HFF-Myc (cell line): Measurements from ENCODE around the gene SH2D2A.
A peak's percentile ranks its signal among the peaks of the same experiment; 100 is the strongest.

ENCODE experiments used
- DNase-seq: peaks from one replicate; pipeline ENCODE4 v3.0.0-alpha.2; 2011; ENCODE audit warnings: low read depth; ENCODE audit errors: extremely low read depth
- H3K4me3 ChIP-seq: replicated peaks from 2 replicates; pipeline ENCODE4 v1.5.1; 2011; ENCODE audit warnings: low read depth, mild to moderate bottlenecking, control low read depth, low read length
- TF ChIP-seq, protein P1 (sequence below): IDR thresholded peaks from 2 replicates; pipeline ENCODE4 v1.5.1; 2012; ENCODE audit warnings: mild to moderate bottlenecking, low read depth, low read length, control low read depth; ENCODE audit errors: missing control alignments

The SH2D2A gene

GRCh38 chr1:156815961-156816422 lies 656 bp downstream of the SH2D2A start:
- H3K4me3 ChIP-seq, result no peak overlapping the region
- TF ChIP-seq, protein P1, sequence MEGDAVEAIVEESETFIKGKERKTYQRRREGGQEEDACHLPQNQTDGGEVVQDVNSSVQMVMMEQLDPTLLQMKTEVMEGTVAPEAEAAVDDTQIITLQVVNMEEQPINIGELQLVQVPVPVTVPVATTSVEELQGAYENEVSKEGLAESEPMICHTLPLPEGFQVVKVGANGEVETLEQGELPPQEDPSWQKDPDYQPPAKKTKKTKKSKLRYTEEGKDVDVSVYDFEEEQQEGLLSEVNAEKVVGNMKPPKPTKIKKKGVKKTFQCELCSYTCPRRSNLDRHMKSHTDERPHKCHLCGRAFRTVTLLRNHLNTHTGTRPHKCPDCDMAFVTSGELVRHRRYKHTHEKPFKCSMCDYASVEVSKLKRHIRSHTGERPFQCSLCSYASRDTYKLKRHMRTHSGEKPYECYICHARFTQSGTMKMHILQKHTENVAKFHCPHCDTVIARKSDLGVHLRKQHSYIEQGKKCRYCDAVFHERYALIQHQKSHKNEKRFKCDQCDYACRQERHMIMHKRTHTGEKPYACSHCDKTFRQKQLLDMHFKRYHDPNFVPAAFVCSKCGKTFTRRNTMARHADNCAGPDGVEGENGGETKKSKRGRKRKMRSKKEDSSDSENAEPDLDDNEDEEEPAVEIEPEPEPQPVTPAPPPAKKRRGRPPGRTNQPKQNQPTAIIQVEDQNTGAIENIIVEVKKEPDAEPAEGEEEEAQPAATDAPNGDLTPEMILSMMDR, result no peak
- DNase-seq, result no peak

GRCh38 chr1:156815307-156815826 lies 1.3 kb downstream of the SH2D2A start:
- TF ChIP-seq, protein P1, result no peak
- peak; percentile 52 for DNase-seq
- H3K4me3 ChIP-seq, result no peak overlapping the region

GRCh38 chr1:156814571-156815260 lies 1.9 kb downstream of the SH2D2A start:
- TF ChIP-seq, protein P1, result no peak
- no peak overlapping the region for H3K4me3 ChIP-seq
- no peak for DNase-seq

GRCh38 chr1:156813750-156814570 lies 2.7 kb downstream of the SH2D2A start:
- no peak for DNase-seq
- TF ChIP-seq, protein P1, result peak; percentile 54
- H3K4me3 ChIP-seq, result peak overlapping the region; percentile 31

GRCh38 chr1:156813298-156813697 lies 3.4 kb downstream of the SH2D2A start:
- DNase-seq, result no peak
- TF ChIP-seq, protein P1, result no peak
- H3K4me3 ChIP-seq, result peak overlapping the region; percentile 31

- TF ChIP-seq, protein P1, result no peak
- DNase-seq, result no peak
- H3K4me3 ChIP-seq, result no peak overlapping the region
Measured at GRCh38 chr1:156812293-156812990, 4.2 kb downstream of the SH2D2A start.
